CD4-positive, alpha-beta T cell treated with Interleukin-6 for 4 hours (primary cell): ENCODE results near the gene SLC23A3.
"Not testable (repeated sequence)": the region's sequence is repeated elsewhere in the genome, so short reads cannot be mapped to it uniquely, and the experiment has no call there.

Experiments
- DNase-seq: peaks from one replicate; pipeline ENCODE4 v3.0.0-alpha.2; 2020; ENCODE audit warnings: mixed read lengths

The SLC23A3 gene

GRCh38 chr2:219204425-219205164 lies 34.8 kb upstream of the SLC23A3 start:
- DNase-seq: no peak

- DNase-seq: not testable (repeated sequence)
Measured at GRCh38 chr2:219201331-219201730, 31.5 kb upstream of the SLC23A3 start.

- DNase-seq: peak; percentile 32
Measured at GRCh38 chr2:219200502-219201326, 30.9 kb upstream of the SLC23A3 start.

- no peak for DNase-seq
Measured at GRCh38 chr2:219199470-219200211, 29.8 kb upstream of the SLC23A3 start.

GRCh38 chr2:219198974-219199373 lies 29.1 kb upstream of the SLC23A3 start:
- no peak for DNase-seq

- no peak for DNase-seq
Measured at GRCh38 chr2:219197388-219197787, 27.6 kb upstream of the SLC23A3 start.

GRCh38 chr2:219186754-219187456 lies 17.1 kb upstream of the SLC23A3 start:
- no peak for DNase-seq

- no peak for DNase-seq
Measured at GRCh38 chr2:219184121-219184520, 14.3 kb upstream of the SLC23A3 start.

- DNase-seq: no peak
Measured at GRCh38 chr2:219183151-219183772, 13.4 kb upstream of the SLC23A3 start.

- peak; percentile 24 for DNase-seq
Measured at GRCh38 chr2:219182331-219183150, 12.7 kb upstream of the SLC23A3 start.

- no peak for DNase-seq
Measured at GRCh38 chr2:219181531-219181930, 11.7 kb upstream of the SLC23A3 start.

- no peak for DNase-seq
Measured at GRCh38 chr2:219180961-219181360, 11.1 kb upstream of the SLC23A3 start.

- DNase-seq: no peak
Measured at GRCh38 chr2:219179601-219180465, 10.0 kb upstream of the SLC23A3 start.

GRCh38 chr2:219178377-219179175 lies 8.7 kb upstream of the SLC23A3 start:
- DNase-seq: peak; percentile 63

GRCh38 chr2:219177552-219178376 lies 7.9 kb upstream of the SLC23A3 start, which contains the start of gene RETREG2:
TSS of gene RETREG2 (plus strand) at chr2:219178275. CDS start at chr2:219178353, 78 bp downstream.
- DNase-seq: peak; percentile 90

GRCh38 chr2:219176818-219177551 lies 7.2 kb upstream of the SLC23A3 start, which contains the start of gene CNPPD1:
TSS of gene CNPPD1 (minus strand) at chr2:219176925. CDS start at chr2:219176828, 97 bp downstream.
- peak; percentile 91 for DNase-seq
